ENCODE measurements around the gene AUTS2.
A peak's percentile ranks its signal among the peaks of the same experiment; 100 is the strongest.

The AUTS2 gene

DNA sequence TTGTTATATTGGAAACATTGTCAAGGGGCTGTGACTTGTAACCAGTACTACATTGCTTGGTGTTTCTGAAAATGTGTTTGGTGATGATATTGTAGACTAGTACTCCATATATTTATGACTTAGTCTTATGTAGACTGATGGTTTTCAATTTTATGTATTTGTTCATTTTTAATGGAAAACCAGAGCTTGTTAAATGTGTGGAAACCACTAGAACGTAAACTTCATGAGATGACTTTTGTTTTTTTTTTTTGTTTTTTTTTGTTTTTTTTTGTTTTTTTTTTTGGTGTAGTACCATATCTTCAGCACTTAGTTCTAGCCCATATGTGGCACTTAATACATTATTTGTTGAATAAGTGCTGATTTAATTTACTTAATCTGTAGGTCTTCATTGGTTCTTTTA, 518.6 kb downstream of the AUTS2 start:
- POLR2A ChIA-PET: no interaction called here
- Histone ChIP-seq H3K9me3 (ENCODE audit: control insufficient read depth, insufficient read depth, low read depth, low read length) (no peaks in the 10 kb centered on the region; the same call in 1 of the 2 replicates), H3K4me3 (ENCODE audit: low read depth, low read length) (no peak overlapping the region), H3K27ac (ENCODE audit: extremely low read depth, low read depth, low read length) (no peak overlapping the region), H3K4me1 (ENCODE audit: control insufficient read depth, insufficient read depth, low read length) (no peaks in the 10 kb centered on the region), H3K36me3 (ENCODE audit: control insufficient read depth in 2 of 2, insufficient read depth in 1 of 2, low read length in 2 of 2) (peaks cover 0 to 11% of the 10 kb centered on the region in 2 experiments; a peak in 1 of 3 replicates)
- CTCF ChIA-PET: no interaction called here
- TF ChIP-seq MEIS1 (CRISPR knock-in tag; IDR thresholded peaks at IDR 0.05; ENCODE audit: borderline replicate concordance) (no peak), RBAK (tag by site-specific recombination; IDR thresholded peaks at IDR 0.05) (no peak), ZNF510 (tag by site-specific recombination; IDR thresholded peaks at IDR 0.05; ENCODE audit: insufficient replicate concordance) (peak; percentile 98), MZF1 (tag by site-specific recombination; IDR thresholded peaks at IDR 0.05; ENCODE audit: borderline replicate concordance) (no peak), HOXA7 (CRISPR knock-in tag; IDR thresholded peaks at IDR 0.05; ENCODE audit: borderline replicate concordance) (no peak), ZNF146 (tag by site-specific recombination; IDR thresholded peaks at IDR 0.05) (no peak), ZNF561 (tag by site-specific recombination; IDR thresholded peaks at IDR 0.05; ENCODE audit: borderline replicate concordance) (no peak)
- TF ChIP-seq, protein P1, sequence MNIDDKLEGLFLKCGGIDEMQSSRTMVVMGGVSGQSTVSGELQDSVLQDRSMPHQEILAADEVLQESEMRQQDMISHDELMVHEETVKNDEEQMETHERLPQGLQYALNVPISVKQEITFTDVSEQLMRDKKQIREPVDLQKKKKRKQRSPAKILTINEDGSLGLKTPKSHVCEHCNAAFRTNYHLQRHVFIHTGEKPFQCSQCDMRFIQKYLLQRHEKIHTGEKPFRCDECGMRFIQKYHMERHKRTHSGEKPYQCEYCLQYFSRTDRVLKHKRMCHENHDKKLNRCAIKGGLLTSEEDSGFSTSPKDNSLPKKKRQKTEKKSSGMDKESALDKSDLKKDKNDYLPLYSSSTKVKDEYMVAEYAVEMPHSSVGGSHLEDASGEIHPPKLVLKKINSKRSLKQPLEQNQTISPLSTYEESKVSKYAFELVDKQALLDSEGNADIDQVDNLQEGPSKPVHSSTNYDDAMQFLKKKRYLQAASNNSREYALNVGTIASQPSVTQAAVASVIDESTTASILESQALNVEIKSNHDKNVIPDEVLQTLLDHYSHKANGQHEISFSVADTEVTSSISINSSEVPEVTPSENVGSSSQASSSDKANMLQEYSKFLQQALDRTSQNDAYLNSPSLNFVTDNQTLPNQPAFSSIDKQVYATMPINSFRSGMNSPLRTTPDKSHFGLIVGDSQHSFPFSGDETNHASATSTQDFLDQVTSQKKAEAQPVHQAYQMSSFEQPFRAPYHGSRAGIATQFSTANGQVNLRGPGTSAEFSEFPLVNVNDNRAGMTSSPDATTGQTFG (tag by site-specific recombination; IDR thresholded peaks at IDR 0.05; ENCODE audit: borderline replicate concordance): no peak

- TF ChIP-seq ZBTB48 (tag by site-specific recombination; IDR thresholded peaks at IDR 0.05) (no peak), ZNF658 (tag by site-specific recombination; IDR thresholded peaks at IDR 0.05) (no peak)
- H3K36me3 ChIP-seq (ENCODE audit: control insufficient read depth in 2 of 2, insufficient read depth in 1 of 2, low read length in 2 of 2): peaks cover 0 to 11% of the 10 kb centered on the region in 2 experiments; a peak in 1 of 3 replicates
- ChIA-PET CTCF (no interaction called here), POLR2A (no interaction called here)
- H3K27ac ChIP-seq (ENCODE audit: extremely low read depth, low read depth, low read length): no peak overlapping the region
- no peaks in the 10 kb centered on the region for H3K4me1 ChIP-seq (ENCODE audit: control insufficient read depth, insufficient read depth, low read length)
- no peak overlapping the region for H3K4me3 ChIP-seq (ENCODE audit: low read depth, low read length)
- H3K9me3 ChIP-seq (ENCODE audit: control insufficient read depth, insufficient read depth, low read depth, low read length): no peaks in the 10 kb centered on the region; the same call in 1 of the 2 replicates
Measured at GRCh38 chr7:70120851-70121250, 522.6 kb downstream of the AUTS2 start.

DNA sequence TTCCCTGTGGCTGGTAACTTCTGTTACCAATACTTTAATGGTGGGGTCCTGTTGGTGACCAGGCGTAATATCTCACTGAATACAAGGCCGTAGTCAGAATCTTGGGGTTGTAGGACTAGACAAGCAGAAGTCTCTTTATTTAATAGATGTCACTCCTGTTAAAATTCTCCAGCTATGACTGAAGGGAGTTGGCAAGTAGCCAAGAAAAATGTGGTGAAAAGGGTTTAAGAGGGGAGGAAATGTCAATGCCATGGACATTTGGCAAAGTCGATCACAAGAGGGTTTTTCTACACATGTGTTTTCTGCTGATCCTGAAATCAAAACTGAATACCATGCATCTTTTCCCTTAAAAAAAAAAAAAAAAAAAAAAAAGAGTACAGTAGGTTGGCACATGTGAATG, 533.5 kb downstream of the AUTS2 start:
- POLR2A ChIA-PET: no interaction called here
- H3K27ac ChIP-seq (ENCODE audit: extremely low read depth, low read depth, low read length): no peak overlapping the region
- H3K4me1 ChIP-seq (ENCODE audit: control insufficient read depth, insufficient read depth, low read length): peaks cover 25% of the 10 kb centered on the region
- H3K4me3 ChIP-seq (ENCODE audit: low read depth, low read length): no peak overlapping the region
- CTCF ChIA-PET: interaction anchor here (0.6 to 1.4 kb wide), 3 partner anchors 19 to 92 kb away, joined by 3 to 4 read pairs (median 3); no protein-coding TSS in a partner anchor
- no peaks in the 10 kb centered on the region for H3K9me3 ChIP-seq (ENCODE audit: control insufficient read depth, insufficient read depth, low read depth, low read length)
- no peaks in the 10 kb centered on the region for H3K36me3 ChIP-seq (ENCODE audit: control insufficient read depth in 2 of 2, insufficient read depth in 1 of 2, low read length in 2 of 2)
- TF ChIP-seq ZNF184 (tag by site-specific recombination; IDR thresholded peaks at IDR 0.05) (peak; percentile 80; the same call in 1 of the 2 replicates), ZNF473 (tag by site-specific recombination; IDR thresholded peaks at IDR 0.05) (no peak), ZNF626 (tag by site-specific recombination; IDR thresholded peaks at IDR 0.05) (peak; percentile 59; the same call in 1 of the 2 replicates), ZBTB17 (tag by site-specific recombination; IDR thresholded peaks at IDR 0.05) (0 out of 2 replicates have a peak, but pooled peaks have one; percentile 16), PRDM6 (tag by site-specific recombination; IDR thresholded peaks at IDR 0.05) (0 out of 2 replicates have a peak, but pooled peaks have one; percentile 28), KLF10 (tag by site-specific recombination; IDR thresholded peaks at IDR 0.05) (no peak; the same call in 1 of the 2 replicates), ZNF610 (tag by site-specific recombination; IDR thresholded peaks at IDR 0.05; ENCODE audit: borderline replicate concordance) (no peak), SCRT2 (tag by site-specific recombination; IDR thresholded peaks at IDR 0.05) (no peak), MZF1 (tag by site-specific recombination; IDR thresholded peaks at IDR 0.05; ENCODE audit: borderline replicate concordance) (no peak), ZNF214 (tag by site-specific recombination; IDR thresholded peaks at IDR 0.05; ENCODE audit: borderline replicate concordance) (peak; percentile 48; the same call in 1 of the 2 replicates), YY2 (tag by site-specific recombination; IDR thresholded peaks at IDR 0.05) (no peak), ZNF354C (tag by site-specific recombination; IDR thresholded peaks at IDR 0.05; ENCODE audit: borderline replicate concordance, low read depth) (no peak), GLI4 (tag by site-specific recombination; IDR thresholded peaks at IDR 0.05) (no peak), ZNF548 (tag by site-specific recombination; IDR thresholded peaks at IDR 0.05) (no peak), ZNF311 (tag by site-specific recombination; IDR thresholded peaks at IDR 0.05; ENCODE audit: borderline replicate concordance) (no peak)
- TF ChIP-seq, protein P2, sequence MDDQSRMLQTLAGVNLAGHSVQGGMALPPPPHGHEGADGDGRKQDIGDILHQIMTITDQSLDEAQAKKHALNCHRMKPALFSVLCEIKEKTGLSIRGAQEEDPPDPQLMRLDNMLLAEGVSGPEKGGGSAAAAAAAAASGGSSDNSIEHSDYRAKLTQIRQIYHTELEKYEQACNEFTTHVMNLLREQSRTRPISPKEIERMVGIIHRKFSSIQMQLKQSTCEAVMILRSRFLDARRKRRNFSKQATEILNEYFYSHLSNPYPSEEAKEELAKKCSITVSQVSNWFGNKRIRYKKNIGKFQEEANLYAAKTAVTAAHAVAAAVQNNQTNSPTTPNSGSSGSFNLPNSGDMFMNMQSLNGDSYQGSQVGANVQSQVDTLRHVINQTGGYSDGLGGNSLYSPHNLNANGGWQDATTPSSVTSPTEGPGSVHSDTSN (CRISPR knock-in tag; IDR thresholded peaks at IDR 0.05): no peak
- TF ChIP-seq, protein P3, sequence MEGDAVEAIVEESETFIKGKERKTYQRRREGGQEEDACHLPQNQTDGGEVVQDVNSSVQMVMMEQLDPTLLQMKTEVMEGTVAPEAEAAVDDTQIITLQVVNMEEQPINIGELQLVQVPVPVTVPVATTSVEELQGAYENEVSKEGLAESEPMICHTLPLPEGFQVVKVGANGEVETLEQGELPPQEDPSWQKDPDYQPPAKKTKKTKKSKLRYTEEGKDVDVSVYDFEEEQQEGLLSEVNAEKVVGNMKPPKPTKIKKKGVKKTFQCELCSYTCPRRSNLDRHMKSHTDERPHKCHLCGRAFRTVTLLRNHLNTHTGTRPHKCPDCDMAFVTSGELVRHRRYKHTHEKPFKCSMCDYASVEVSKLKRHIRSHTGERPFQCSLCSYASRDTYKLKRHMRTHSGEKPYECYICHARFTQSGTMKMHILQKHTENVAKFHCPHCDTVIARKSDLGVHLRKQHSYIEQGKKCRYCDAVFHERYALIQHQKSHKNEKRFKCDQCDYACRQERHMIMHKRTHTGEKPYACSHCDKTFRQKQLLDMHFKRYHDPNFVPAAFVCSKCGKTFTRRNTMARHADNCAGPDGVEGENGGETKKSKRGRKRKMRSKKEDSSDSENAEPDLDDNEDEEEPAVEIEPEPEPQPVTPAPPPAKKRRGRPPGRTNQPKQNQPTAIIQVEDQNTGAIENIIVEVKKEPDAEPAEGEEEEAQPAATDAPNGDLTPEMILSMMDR (tag by site-specific recombination; IDR thresholded peaks at IDR 0.05): no peak
